HPDE6-E6E7 (cell line): ENCODE data around the gene LAMA3.

Source experiments
- DNase-seq: peaks from one replicate; pipeline ENCODE4 v3.0.0; 2011; ENCODE audit warnings: missing footprints; ENCODE audit errors: extremely low spot score

LAMA3 gene

DNA sequence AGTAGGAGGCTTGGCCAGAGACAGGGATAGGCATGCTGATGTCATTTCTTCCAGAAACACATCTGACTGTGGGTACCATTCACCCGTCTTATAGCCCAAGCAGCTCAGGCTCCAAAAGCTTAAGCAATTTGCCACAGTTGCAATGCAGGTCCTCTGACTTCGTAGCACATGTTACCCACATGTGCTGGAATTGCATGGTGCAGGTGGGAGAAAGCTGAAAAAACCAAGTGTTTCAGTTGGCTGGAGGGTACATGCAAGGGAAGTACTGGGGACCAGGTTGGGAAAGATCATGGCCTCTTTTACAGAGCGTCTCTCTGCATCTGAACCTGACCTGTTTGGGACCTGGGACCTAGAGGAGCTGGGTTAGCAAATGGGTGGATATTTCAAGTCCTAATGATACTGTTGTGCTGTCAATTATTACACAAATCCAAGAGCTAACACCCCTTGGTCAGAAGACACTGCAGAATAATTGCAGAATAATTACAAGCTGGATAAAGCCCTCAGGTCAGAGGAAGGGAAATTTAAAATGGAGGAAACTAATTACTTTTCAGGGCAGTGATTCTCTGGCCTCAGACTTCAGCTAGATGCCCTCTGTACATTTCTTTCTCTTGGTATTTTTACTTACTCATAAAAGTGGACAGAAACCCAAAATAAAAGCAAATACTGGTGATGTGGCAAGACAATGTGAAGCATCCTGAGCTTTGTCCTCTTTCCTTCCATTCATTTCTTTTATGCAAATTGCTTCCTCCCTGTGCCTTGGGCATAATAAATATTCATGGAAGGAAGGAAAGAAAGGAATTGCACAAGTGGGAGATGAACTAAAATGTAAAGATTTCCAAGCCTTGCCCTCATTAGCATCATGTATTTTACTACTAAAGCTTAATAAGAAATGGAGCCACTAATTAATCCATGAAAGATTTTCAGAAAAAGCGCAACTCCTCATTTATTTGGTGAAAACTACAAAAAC is 279.7 kb downstream of the LAMA3 start:
- no peak for DNase-seq

DNA sequence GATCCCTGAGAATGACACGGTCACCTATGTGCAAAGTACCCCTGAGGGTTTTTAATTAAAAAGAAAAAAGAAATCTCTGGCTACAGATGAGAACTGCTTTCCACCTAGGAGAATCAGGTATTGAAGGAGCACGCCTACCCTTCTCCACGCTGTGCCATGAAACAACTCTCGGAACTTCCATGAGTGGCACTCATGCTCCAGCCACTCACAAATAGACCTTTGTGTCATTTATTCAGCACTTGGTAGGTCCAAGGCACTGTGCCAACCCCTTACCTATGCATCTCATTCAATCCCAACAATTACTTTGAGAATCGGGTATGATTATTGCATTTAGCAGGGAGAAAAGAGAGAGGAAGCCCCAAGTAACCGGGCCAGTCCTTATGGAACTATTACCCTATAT is 280.4 kb downstream of the LAMA3 start:
- DNase-seq: no peak

GRCh38 chr18:23970161-23971096 is 281.2 kb downstream of the LAMA3 start:
- no peak for DNase-seq

- DNase-seq: no peak
Observed at GRCh38 chr18:23971097-23971440, 281.8 kb downstream of the LAMA3 start.

GRCh38 chr18:23971666-23972230 is 282.5 kb downstream of the LAMA3 start:
- DNase-seq: no peak

DNA sequence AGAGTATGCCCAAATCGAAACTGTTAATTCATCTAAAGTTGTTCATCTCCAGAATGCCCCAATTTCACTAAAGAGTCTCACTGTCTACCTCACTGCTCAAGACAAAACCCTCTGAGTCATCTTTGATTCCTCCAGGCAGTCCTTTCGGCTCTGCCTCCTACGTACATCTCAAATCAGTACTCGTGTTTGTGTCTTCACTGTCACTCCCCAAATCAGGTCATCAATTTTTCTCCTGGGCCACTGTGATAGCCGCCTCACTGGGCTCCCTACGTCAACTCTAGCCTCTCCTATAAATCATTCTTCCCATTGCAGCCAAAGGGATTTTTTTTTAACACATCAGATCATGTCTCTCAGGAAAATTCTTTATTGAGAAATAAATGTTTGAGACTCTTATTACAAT is 283.2 kb downstream of the LAMA3 start:
- DNase-seq: no peak

DNA sequence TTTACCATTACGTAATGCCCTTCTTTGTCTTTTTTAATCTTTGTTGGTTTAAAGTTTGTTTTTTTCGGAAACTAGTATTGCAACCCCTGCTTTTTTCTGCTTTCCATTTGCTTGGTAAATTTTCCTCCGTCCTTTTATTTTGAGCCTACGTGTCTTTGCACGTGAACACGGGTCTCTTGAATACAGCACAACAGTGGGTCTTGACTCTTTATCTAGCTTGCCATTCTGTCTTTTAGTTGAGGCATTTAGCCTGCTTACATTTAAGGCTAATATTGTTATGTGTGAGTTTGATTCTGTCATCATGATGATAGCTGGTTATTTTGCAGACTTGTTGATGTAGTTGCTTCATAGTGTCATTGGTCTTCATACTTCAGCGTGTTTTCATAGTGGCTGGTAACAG is 287.9 kb downstream of the LAMA3 start:
- no peak for DNase-seq

GRCh38 chr18:23977719-23978483 is 288.6 kb downstream of the LAMA3 start:
- DNase-seq: no peak

GRCh38 chr18:23981369-23981980 is 292.2 kb downstream of the LAMA3 start:
- DNase-seq: no peak

DNA sequence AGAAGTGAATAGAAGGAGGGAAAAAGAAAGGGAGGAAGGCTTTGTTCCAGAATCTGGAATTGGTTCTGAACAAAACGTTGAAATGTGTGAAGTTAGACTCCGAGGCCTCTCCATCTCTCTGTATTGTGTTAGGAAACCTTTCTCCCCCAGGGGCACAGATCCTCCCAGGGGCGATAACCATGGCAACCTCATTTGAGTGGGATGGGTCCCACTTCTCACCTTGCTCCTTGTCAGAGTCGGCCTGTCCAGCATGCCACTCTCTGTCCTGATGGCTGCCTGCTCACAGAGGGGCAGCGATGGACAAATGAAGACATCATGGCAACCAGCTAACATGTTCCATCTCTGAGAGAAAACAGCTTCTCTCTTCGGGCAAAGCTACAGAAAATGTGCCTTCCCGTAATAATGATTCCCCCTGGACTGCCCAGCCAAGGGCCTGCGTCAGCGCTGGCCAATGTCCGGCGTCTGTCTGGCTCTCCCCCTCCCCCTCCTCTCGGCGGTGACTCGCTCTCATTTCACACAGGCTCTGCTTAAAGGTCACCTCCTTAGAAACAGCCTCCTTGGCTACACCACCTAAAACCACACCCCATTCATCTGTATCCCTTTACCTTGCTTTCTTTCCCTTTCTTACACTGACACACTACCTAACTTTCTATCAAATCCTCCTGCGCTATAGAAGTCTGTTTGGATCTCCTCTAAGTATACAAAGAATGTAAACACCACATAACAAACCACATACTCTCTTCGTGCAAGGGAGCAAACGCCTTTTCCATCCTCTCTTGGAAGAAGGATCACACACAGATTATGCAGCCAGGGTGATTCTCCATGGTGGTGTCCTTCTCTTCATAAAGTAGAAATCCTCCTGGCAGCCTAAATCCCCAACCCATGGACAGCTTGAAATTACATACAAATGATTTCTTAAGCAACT is 293.2 kb downstream of the LAMA3 start:
- DNase-seq: no peak

GRCh38 chr18:23983112-23983511 is 293.9 kb downstream of the LAMA3 start:
- DNase-seq: no peak

GRCh38 chr18:23986600-23987359 is 297.5 kb downstream of the LAMA3 start:
- DNase-seq: no peak

DNA sequence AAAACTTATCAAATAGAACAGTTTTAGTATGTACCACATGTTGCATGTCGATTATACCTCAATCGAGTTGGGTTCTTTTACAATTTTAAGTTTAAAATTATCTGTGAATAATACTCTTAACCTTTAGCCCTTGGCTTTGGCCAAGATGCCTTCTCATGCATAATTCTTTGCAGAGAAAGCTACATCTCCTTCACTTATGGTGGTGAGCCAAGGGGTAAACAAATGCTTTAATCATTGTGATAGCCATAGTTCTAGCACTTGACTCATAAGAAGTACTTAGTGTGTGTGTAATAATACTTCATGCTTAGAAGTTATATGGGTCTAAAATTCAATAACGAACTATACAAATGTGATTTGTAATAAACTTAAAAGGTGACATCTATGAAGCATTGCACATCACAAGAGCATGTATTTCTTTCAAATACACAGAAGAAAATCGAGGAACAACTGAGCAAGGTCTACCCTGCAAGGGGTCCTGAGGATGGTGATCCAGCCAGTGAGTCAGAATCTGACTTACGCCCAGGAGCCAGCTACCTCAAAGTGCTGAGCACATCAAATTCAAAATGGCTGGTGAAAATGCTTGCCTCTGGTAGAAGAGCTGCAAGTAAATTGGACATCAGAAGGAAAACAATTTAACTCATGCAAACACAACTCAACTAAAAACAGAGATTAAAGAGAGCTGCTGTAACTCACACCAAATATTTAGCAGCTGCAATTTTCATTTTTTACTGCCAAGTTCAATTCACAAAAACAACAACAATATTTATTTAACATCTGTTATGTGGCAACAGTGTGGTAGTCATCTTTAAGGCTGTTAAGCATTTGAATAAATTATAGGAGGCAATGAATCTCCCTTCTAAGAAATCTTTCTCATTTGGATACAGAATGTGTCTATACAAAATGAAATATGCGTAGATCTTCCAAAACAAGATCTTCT is 301.5 kb downstream of the LAMA3 start:
- DNase-seq: no peak

DNA sequence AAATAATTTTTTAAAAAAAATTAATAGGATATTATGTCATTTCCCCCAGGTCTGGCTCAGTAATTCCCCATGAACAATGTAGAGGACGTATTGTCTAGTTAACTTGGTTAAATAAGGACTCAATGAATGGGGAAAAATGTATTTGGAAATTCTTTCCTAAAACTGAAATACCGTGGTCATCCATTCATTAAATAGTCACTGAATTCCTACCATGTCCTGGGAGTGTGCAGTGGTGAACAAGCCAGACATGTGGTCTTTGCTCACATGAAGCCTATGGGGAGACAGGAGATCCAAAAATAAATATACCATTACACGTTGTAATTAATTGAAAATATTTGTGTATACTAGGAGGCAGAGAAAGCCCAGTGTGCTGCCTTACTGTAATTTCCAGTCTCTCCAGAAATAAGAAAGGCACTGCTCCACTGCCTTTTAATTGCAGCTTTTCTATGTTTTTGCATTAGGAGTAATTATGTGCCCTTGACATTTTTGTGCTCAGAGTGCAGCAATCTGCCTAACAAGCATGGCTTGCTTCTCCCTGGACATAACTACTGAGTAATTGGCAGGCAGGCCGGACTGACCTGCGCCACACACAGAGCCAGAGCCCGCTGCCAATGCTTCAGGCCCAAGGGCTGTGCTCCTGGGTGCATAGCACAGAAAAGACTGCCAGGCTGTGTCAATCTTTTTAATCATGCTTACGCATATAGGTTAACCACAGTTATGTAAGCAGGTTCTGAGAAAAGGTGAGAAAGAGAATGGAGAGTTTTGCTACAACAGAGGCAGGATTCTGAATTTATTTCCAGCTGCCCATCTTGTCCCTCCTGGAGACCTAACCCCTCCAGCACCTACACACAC is 303.1 kb downstream of the LAMA3 start:
- peak; percentile 55 for DNase-seq

DNA sequence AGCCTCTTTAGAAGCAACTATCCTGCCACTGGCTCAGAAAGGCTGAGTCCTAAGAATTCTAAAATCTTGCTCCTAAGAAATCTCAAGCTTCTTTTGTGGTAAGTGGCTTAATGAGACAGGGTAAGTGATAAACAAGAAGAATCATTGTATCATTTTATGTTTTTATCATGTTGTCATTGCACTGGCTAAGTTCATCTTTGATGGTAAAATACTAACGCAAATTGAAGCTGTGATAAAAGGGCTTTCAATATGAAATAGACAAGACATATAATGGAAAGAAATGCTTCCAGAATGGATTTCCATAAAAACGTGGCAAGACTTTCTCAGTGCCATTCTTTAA is 303.7 kb downstream of the LAMA3 start:
- no peak for DNase-seq

DNA sequence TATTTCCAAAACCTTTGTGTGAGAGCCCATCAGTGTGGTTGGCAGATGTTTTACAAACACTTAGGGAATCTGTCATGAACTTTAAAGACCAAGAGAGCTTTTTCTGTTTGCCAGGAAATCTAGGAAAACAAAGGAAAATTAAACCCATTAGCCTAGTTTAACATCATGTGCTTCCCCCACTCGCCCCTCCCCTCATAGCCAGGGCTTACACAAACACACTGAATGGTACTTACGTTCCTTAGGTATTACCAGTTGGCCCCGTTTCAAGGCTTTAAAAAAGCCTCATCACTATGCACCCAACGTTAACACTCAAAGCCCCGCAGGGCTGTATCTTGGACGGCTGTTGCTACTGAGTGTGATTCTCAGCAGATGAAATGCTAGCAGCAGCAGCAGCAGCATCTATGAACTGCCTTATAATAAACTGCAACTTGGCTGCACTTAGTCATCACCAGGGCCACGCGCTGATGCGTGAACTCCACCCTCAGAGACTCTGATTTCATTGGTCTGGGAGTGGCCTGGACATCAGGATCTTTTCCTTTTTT is 305.2 kb downstream of the LAMA3 start:
- peak; percentile 64 for DNase-seq

DNA sequence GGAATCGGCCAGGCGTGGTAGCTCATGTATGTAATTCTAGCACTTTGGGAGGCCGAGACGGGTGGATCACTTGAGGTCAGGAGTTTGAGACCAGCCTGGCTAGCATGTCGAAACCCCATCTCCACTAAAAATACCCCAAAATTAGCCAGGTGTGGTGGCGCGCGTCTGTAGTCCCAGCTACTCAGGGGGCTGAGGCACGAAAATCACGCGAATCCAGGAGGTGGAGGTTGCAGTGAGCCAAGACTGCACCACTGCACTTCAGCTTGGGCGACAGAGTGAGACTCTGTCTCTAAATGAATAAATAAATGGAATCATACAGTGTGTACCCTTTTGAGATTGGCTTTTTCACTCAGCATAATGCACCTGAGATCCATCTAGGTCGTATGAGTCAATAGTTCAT is 305.9 kb downstream of the LAMA3 start:
- DNase-seq: no peak
